Muscle layer of colon (tissue), 2 donors: ENCODE data around the gene TTC13.

Experiments used
- H3K27ac ChIP-seq: one replicate; pipeline ENCODE4 v1.7.0; 2013; ENCODE audit warnings: low read depth, mild to moderate bottlenecking, low read length, moderate library complexity
- H3K27me3 ChIP-seq, 2 donors: one replicate each; pipeline ENCODE4 v1.7.0; 2013; ENCODE audit warnings: low read length in 2 of 2, mild to moderate bottlenecking in 2 of 2; ENCODE audit not compliant: insufficient read depth in 2 of 2, control insufficient read depth in 1 of 2
- H3K36me3 ChIP-seq: one replicate; pipeline ENCODE4 v1.7.0; 2013; ENCODE audit warnings: mild to moderate bottlenecking, low read length; ENCODE audit not compliant: insufficient read depth
- H3K4me1 ChIP-seq: one replicate; pipeline ENCODE4 v1.7.0; 2013; ENCODE audit warnings: mild to moderate bottlenecking, low read length; ENCODE audit not compliant: insufficient read depth
- H3K4me3 ChIP-seq, 2 donors: one replicate each; pipeline ENCODE4 v1.7.0; 2013; ENCODE audit warnings: low read length in 2 of 2, low read depth in 1 of 2, mild to moderate bottlenecking in 1 of 2, moderate library complexity in 1 of 2
- H3K9ac ChIP-seq: one replicate; pipeline ENCODE4 v1.7.0; 2013; ENCODE audit warnings: low read length
- H3K9me3 ChIP-seq: one replicate; pipeline ENCODE4 v1.7.0; 2013; ENCODE audit warnings: mild to moderate bottlenecking, low read length
- donor health status: abdominal sarcoma.
- donor health status: Adenocarcinoma of cecum.

The TTC13 gene

GRCh38 chr1:230901671-230902070, 77.0 kb downstream of the TTC13 start:
- peaks cover 5% of the 10 kb centered on the region for H3K4me1 ChIP-seq
- peaks cover 4% of the 10 kb centered on the region for H3K36me3 ChIP-seq
- H3K9ac ChIP-seq, result no peak overlapping the region
- H3K27ac ChIP-seq, result no peak overlapping the region
- H3K4me3 ChIP-seq, result no peak overlapping the region
- H3K9me3 ChIP-seq, result no peaks in the 10 kb centered on the region
- no peaks in the 10 kb centered on the region for H3K27me3 ChIP-seq

GRCh38 chr1:230900984-230901383, 77.7 kb downstream of the TTC13 start:
- Histone ChIP-seq H3K27ac (no peak overlapping the region), H3K4me3 (no peak overlapping the region), H3K9ac (no peak overlapping the region), H3K36me3 (peaks cover 4% of the 10 kb centered on the region), H3K4me1 (peaks cover 5% of the 10 kb centered on the region), H3K27me3 (no peaks in the 10 kb centered on the region), H3K9me3 (no peaks in the 10 kb centered on the region)

GRCh38 chr1:230899841-230900251, 78.8 kb downstream of the TTC13 start:
- Histone ChIP-seq H3K27me3 (no peaks in the 10 kb centered on the region), H3K4me3 (no peak overlapping the region), H3K4me1 (no peaks in the 10 kb centered on the region), H3K36me3 (peaks cover 4% of the 10 kb centered on the region), H3K27ac (no peak overlapping the region), H3K9me3 (no peaks in the 10 kb centered on the region), H3K9ac (no peak overlapping the region)

- H3K36me3 ChIP-seq, result no peaks in the 10 kb centered on the region
- no peaks in the 10 kb centered on the region for H3K9me3 ChIP-seq
- H3K9ac ChIP-seq, result no peak overlapping the region
- H3K4me1 ChIP-seq, result no peaks in the 10 kb centered on the region
- H3K27ac ChIP-seq, result no peak overlapping the region
- H3K4me3 ChIP-seq, result no peak overlapping the region
- no peaks in the 10 kb centered on the region for H3K27me3 ChIP-seq
Measured at GRCh38 chr1:230898748-230899147, 79.9 kb downstream of the TTC13 start.

GRCh38 chr1:230898144-230898543, 80.5 kb downstream of the TTC13 start:
- H3K9ac ChIP-seq, result no peak overlapping the region
- H3K4me1 ChIP-seq, result no peaks in the 10 kb centered on the region
- H3K27ac ChIP-seq, result no peak overlapping the region
- H3K27me3 ChIP-seq, result no peaks in the 10 kb centered on the region
- no peak overlapping the region for H3K4me3 ChIP-seq
- no peaks in the 10 kb centered on the region for H3K36me3 ChIP-seq
- H3K9me3 ChIP-seq, result no peaks in the 10 kb centered on the region

GRCh38 chr1:230896779-230897178, 81.9 kb downstream of the TTC13 start:
- Histone ChIP-seq H3K27me3 (no peaks in the 10 kb centered on the region), H3K4me3 (no peak overlapping the region), H3K9me3 (no peaks in the 10 kb centered on the region), H3K4me1 (no peaks in the 10 kb centered on the region), H3K36me3 (no peaks in the 10 kb centered on the region), H3K27ac (no peak overlapping the region), H3K9ac (no peak overlapping the region)

- no peaks in the 10 kb centered on the region for H3K36me3 ChIP-seq
- no peak overlapping the region for H3K4me3 ChIP-seq
- no peaks in the 10 kb centered on the region for H3K4me1 ChIP-seq
- H3K27me3 ChIP-seq, result no peaks in the 10 kb centered on the region
- no peak overlapping the region for H3K9ac ChIP-seq
- no peak overlapping the region for H3K27ac ChIP-seq
- H3K9me3 ChIP-seq, result no peaks in the 10 kb centered on the region
Measured at GRCh38 chr1:230895452-230895851, 83.2 kb downstream of the TTC13 start.

GRCh38 chr1:230894664-230895063, 84.0 kb downstream of the TTC13 start:
- H3K4me3 ChIP-seq, result no peak overlapping the region
- H3K36me3 ChIP-seq, result no peaks in the 10 kb centered on the region
- H3K27me3 ChIP-seq, result no peaks in the 10 kb centered on the region
- H3K4me1 ChIP-seq, result no peaks in the 10 kb centered on the region
- no peak overlapping the region for H3K9ac ChIP-seq
- no peak overlapping the region for H3K27ac ChIP-seq
- no peaks in the 10 kb centered on the region for H3K9me3 ChIP-seq

- no peaks in the 10 kb centered on the region for H3K27me3 ChIP-seq
Measured at GRCh38 chr1:230894032-230894431, 84.6 kb downstream of the TTC13 start.

GRCh38 chr1:230892018-230892491, 86.6 kb downstream of the TTC13 start:
- Histone ChIP-seq H3K9me3 (no peaks in the 10 kb centered on the region), H3K4me3 (no peak overlapping the region), H3K36me3 (no peaks in the 10 kb centered on the region), H3K9ac (no peak overlapping the region), H3K27ac (no peak overlapping the region), H3K27me3 (no peaks in the 10 kb centered on the region), H3K4me1 (no peaks in the 10 kb centered on the region)

More at GRCh38 chr1:230894032-230894431, 84.6 kb downstream of the TTC13 start:
- Histone ChIP-seq H3K27ac (no peak overlapping the region), H3K4me3 (no peak overlapping the region), H3K9me3 (no peaks in the 10 kb centered on the region), H3K36me3 (no peaks in the 10 kb centered on the region), H3K4me1 (no peaks in the 10 kb centered on the region), H3K9ac (no peak overlapping the region)

GRCh38 chr1:230891413-230891812, 87.2 kb downstream of the TTC13 start:
- no peaks in the 10 kb centered on the region for H3K27me3 ChIP-seq
- no peaks in the 10 kb centered on the region for H3K9me3 ChIP-seq
- no peak overlapping the region for H3K9ac ChIP-seq
- no peaks in the 10 kb centered on the region for H3K36me3 ChIP-seq
- no peak overlapping the region for H3K27ac ChIP-seq
- no peaks in the 10 kb centered on the region for H3K4me1 ChIP-seq
- H3K4me3 ChIP-seq, result no peak overlapping the region

GRCh38 chr1:230884646-230885045, 94.0 kb downstream of the TTC13 start:
- Histone ChIP-seq H3K4me3 (no peak overlapping the region), H3K27me3 (no peaks in the 10 kb centered on the region)

More at GRCh38 chr1:230884646-230885045, 94.0 kb downstream of the TTC13 start:
- Histone ChIP-seq H3K4me1 (peaks cover 4% of the 10 kb centered on the region), H3K27ac (no peak overlapping the region), H3K9me3 (no peaks in the 10 kb centered on the region), H3K36me3 (no peaks in the 10 kb centered on the region), H3K9ac (no peak overlapping the region)
